ENCODE results near the gene RAP1GDS1. TPM values are rescaled to one million over a fixed set of nuclear protein-coding genes. Genes with fewer than 3 reads are reported as not detected.
"Not testable (repeated sequence)": the region's sequence is repeated elsewhere in the genome, so short reads cannot be mapped to it uniquely, and the experiment has no call there.

Gene RAP1GDS1
- total RNA-seq, 1 experiment from 2014 or later, result 40.8 TPM

DNA sequence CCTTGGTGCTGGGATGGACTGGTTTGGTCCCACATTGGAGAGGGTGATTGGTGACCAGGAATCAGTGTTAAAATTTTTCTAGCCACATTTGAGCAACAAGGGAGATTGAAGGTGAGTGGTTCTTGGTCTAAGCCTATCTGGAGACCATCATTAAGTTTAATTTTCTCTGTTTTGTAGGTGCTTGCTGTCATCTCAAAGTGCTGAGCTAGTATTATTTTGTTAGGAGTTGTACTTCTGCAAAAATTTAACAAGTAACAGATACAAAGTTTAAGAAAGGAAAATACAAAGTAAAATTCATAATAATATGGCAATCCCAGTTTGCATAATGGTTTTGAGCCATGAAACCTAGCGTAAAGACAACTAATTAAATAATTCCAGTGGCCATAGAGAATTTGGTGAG lies 66.5 kb downstream of the RAP1GDS1 start:
- intact Hi-C loops (cut with micrococcal nuclease), result no loop called here
- H3K36me3 ChIP-seq (ENCODE audit: control insufficient read depth in 1 of 2, insufficient read depth in 2 of 2, low read length in 2 of 2), result no peaks in the 10 kb centered on the region
- no peak overlapping the region for H2AFZ ChIP-seq (ENCODE audit: low read depth, low read length, poor library complexity, severe bottlenecking)
- POLR2A ChIA-PET, result no interaction called here
- H3K27me3 ChIP-seq (ENCODE audit: insufficient read depth, low read length), result no peaks in the 10 kb centered on the region
- H3K4me1 ChIP-seq (ENCODE audit: control insufficient read depth in 1 of 2, insufficient read depth in 2 of 2, low read length in 2 of 2), result no peaks in the 10 kb centered on the region
- DNase-seq (ENCODE audit: low read depth, low spot score) (no peak), ATAC-seq (no peak)
- TF ChIP-seq SP1 (IDR thresholded peaks at IDR 0.05; ENCODE audit: low read depth), result no peak
- TF ChIP-seq ELF1 (IDR thresholded peaks at IDR 0.05; ENCODE audit: borderline replicate concordance, low read depth), result no peak
- TF ChIP-seq RAD21 (IDR thresholded peaks at IDR 0.05; ENCODE audit: low read depth), result no peak
- no peak for TF ChIP-seq ZNF274 (IDR thresholded peaks at IDR 0.05; ENCODE audit: low read depth, low read length)
- no peak for TF ChIP-seq CEBPB (IDR thresholded peaks at IDR 0.05; ENCODE audit: low read depth)
- TF ChIP-seq, protein P1, sequence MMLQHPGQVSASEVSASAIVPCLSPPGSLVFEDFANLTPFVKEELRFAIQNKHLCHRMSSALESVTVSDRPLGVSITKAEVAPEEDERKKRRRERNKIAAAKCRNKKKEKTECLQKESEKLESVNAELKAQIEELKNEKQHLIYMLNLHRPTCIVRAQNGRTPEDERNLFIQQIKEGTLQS (IDR thresholded peaks at IDR 0.05), result no peak
- no peak for TF ChIP-seq POLR2A (IDR thresholded peaks at IDR 0.05; ENCODE audit: borderline replicate concordance, extremely low read depth, insufficient read depth, insufficient read length)
- no peak for TF ChIP-seq EZH2 (IDR thresholded peaks at IDR 0.05)
- TF ChIP-seq, protein P2, sequence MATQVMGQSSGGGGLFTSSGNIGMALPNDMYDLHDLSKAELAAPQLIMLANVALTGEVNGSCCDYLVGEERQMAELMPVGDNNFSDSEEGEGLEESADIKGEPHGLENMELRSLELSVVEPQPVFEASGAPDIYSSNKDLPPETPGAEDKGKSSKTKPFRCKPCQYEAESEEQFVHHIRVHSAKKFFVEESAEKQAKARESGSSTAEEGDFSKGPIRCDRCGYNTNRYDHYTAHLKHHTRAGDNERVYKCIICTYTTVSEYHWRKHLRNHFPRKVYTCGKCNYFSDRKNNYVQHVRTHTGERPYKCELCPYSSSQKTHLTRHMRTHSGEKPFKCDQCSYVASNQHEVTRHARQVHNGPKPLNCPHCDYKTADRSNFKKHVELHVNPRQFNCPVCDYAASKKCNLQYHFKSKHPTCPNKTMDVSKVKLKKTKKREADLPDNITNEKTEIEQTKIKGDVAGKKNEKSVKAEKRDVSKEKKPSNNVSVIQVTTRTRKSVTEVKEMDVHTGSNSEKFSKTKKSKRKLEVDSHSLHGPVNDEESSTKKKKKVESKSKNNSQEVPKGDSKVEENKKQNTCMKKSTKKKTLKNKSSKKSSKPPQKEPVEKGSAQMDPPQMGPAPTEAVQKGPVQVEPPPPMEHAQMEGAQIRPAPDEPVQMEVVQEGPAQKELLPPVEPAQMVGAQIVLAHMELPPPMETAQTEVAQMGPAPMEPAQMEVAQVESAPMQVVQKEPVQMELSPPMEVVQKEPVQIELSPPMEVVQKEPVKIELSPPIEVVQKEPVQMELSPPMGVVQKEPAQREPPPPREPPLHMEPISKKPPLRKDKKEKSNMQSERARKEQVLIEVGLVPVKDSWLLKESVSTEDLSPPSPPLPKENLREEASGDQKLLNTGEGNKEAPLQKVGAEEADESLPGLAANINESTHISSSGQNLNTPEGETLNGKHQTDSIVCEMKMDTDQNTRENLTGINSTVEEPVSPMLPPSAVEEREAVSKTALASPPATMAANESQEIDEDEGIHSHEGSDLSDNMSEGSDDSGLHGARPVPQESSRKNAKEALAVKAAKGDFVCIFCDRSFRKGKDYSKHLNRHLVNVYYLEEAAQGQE (IDR thresholded peaks at IDR 0.05; ENCODE audit: low read depth), result no peak
- no peak for TF ChIP-seq FOSL1 (IDR thresholded peaks at IDR 0.05; ENCODE audit: low read depth)
- no peak for TF ChIP-seq EGR1 (IDR thresholded peaks at IDR 0.05; ENCODE audit: low read depth)
- TF ChIP-seq, protein P3, sequence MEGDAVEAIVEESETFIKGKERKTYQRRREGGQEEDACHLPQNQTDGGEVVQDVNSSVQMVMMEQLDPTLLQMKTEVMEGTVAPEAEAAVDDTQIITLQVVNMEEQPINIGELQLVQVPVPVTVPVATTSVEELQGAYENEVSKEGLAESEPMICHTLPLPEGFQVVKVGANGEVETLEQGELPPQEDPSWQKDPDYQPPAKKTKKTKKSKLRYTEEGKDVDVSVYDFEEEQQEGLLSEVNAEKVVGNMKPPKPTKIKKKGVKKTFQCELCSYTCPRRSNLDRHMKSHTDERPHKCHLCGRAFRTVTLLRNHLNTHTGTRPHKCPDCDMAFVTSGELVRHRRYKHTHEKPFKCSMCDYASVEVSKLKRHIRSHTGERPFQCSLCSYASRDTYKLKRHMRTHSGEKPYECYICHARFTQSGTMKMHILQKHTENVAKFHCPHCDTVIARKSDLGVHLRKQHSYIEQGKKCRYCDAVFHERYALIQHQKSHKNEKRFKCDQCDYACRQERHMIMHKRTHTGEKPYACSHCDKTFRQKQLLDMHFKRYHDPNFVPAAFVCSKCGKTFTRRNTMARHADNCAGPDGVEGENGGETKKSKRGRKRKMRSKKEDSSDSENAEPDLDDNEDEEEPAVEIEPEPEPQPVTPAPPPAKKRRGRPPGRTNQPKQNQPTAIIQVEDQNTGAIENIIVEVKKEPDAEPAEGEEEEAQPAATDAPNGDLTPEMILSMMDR (IDR thresholded peaks at IDR 0.05 in 2 of 3, conservative IDR thresholded peaks at IDR 0.05 in 1 of 3; ENCODE audit: borderline replicate concordance in 1 of 3, insufficient read depth in 1 of 3, low read depth in 2 of 3, low read length in 2 of 3), result no peak
- no peak for TF ChIP-seq JUND (IDR thresholded peaks at IDR 0.05)
- no peak for TF ChIP-seq TCF7L2 (IDR thresholded peaks at IDR 0.05; ENCODE audit: borderline replicate concordance, extremely low read depth, insufficient read depth, insufficient read length)
- H3K9me3 ChIP-seq (ENCODE audit: control insufficient read depth in 1 of 2, insufficient read depth in 1 of 2, low read depth in 1 of 2, low read length in 2 of 2), result no peaks in the 10 kb centered on the region
- no TSS peak for BruUV-seq (replicated peaks)
- no peaks in the 10 kb centered on the region for H3K9me2 ChIP-seq (ENCODE audit: insufficient read depth)
- no peak overlapping the region for H3K4me2 ChIP-seq (ENCODE audit: low read length)
- no peaks in the 10 kb centered on the region for H4K20me1 ChIP-seq (ENCODE audit: insufficient read depth)
- H3K4me3 ChIP-seq (replicated peaks in 1 of 2; ENCODE audit: low read depth in 1 of 2, low read length in 2 of 2), result no peak overlapping the region
- H3K27ac ChIP-seq (ENCODE audit: low read depth, low read length), result no peak overlapping the region
- RAD21 ChIA-PET (ENCODE audit: low non-redundant PET in 1 of 2, low total read pairs in 2 of 2, uncharacterized antibody in 2 of 2, unreplicated experiment in 2 of 2), result no interaction called here
- H3K9ac ChIP-seq (ENCODE audit: low read length), result no peak overlapping the region
- 0 out of 2 replicates have a peak, but pooled peaks cover 3% of the 10 kb centered on the region for H3K79me2 ChIP-seq (ENCODE audit: insufficient read depth, low read length)
- CTCF ChIA-PET, result no interaction called here

DNA sequence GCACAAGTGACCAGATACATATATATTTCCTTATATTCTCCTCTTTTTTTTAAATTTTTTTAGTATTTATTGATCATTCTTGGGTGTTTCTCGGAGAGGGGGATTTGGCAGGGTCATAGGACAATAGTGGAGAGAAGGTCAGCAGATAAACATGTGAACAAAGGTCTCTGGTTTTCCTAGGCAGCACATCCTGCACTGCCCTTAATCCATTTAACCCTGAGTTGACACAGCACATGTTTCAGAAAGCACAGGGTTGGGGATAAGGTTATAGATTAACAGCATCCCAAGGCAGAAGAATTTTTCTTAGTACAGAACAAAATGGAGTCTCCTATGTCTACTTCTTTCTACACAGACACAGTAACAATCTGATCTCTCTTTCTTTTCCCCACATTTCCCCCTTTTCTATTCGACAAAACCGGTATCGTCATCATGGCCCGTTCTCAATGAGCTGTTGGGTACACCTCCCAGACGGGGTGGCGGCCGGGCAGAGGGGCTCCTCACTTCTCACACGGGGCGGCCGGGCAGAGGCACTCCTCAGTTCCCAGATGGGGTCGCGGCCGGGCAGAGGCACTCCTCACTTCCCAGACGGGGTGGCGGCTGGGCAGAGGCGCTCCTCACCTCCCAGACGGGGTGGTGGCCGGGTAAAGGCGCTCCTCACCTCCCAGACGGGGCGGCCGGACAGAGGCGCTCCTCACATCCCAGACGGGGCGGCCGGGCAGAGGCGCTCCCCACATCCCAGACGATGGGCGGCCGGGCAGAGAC lies 68.9 kb downstream of the RAP1GDS1 start:
- H3K36me3 ChIP-seq (ENCODE audit: control insufficient read depth in 1 of 2, insufficient read depth in 2 of 2, low read length in 2 of 2); DNase-seq (ENCODE audit: low read depth, low spot score); H3K79me2 ChIP-seq (ENCODE audit: insufficient read depth, low read length); H3K27ac ChIP-seq (ENCODE audit: low read depth, low read length); RAD21 ChIA-PET (ENCODE audit: low non-redundant PET in 1 of 2, low total read pairs in 2 of 2, uncharacterized antibody in 2 of 2, unreplicated experiment in 2 of 2); BruUV-seq (replicated peaks); H3K9me3 ChIP-seq (ENCODE audit: control insufficient read depth in 1 of 2, insufficient read depth in 1 of 2, low read depth in 1 of 2, low read length in 2 of 2); H3K4me1 ChIP-seq (ENCODE audit: control insufficient read depth in 1 of 2, insufficient read depth in 2 of 2, low read length in 2 of 2); H2AFZ ChIP-seq (ENCODE audit: low read depth, low read length, poor library complexity, severe bottlenecking); H3K9me2 ChIP-seq (ENCODE audit: insufficient read depth); POLR2A ChIA-PET; H3K4me2 ChIP-seq (ENCODE audit: low read length); H3K27me3 ChIP-seq (ENCODE audit: insufficient read depth, low read length); H3K4me3 ChIP-seq (replicated peaks in 1 of 2; ENCODE audit: low read depth in 1 of 2, low read length in 2 of 2); ATAC-seq; CTCF ChIA-PET; H3K9ac ChIP-seq (ENCODE audit: low read length); H4K20me1 ChIP-seq (ENCODE audit: insufficient read depth); intact Hi-C loops (cut with micrococcal nuclease): not testable (repeated sequence)
